ENCODE results near the gene RASA3.

RASA3 gene

GRCh38 chr13:114054264-114054663, 78.2 kb downstream of the RASA3 start:
- no peak for DNase-seq (ENCODE audit: low spot score)

DNA sequence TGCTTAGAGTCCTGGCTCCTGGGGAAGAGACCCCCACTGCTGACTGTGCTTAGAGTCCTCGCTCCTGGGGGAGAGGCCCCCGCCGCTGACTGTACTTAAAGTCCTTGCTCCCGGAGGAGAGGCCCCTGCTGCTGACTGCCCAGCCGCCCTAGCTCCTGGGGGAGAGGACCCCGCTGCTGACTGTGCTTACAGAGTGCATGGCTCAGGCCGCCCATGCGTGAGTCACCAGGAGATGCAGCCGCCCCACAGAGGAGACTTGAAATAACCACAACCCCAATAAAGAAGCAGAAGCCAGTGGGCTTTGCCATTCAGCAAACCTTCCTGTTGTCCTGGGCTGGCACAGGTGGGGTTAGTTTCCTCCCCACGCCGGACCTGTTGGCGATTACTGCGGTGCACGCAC, 79.4 kb downstream of the RASA3 start:
- DNase-seq (ENCODE audit: low spot score) = no peak

DNA sequence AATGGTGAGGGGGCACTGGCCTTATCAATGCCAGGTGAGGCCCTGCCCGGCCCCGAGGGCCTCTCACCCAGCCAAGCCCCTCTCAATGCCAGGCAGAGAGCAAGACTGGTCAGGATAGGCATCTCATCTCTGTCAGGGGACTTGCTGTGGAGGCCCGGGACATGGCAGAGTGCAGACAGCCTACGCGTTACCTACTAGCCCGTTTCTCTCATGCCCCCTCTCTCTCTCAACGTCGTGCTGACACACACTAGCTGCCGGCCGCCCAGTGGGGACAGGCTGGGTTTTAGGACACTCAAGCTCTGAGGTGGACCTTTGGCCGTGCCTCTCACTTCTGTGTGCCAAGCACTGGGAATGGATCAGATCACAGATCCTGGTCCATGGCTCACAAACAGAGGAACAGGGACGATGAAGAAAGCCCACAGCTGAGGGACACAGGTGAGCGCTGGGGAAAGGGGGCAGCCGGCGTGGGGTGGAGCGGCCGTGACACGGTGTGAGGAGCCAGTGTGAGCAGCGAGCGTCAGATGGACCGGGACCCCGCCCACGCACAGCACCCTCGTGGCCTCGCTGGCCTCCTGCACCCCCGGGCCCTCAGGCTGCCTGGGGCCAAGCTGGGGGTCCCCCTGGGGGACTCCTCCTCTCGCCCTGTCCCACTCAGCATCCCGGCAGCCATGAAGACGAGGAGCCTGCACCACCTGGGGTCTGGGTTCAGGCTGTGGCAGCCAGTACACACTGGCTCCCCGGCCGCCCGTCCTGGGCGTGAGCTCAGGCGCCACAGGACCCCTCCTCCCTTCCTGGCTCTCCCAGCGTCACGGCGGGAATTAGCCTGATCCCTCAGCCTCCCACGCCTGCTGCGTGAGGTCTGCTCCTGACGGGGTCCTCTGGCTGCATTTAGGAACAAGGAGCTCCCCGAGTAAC, 81.6 kb downstream of the RASA3 start:
- DNase-seq (ENCODE audit: low spot score) = no peak

- no peak for DNase-seq (ENCODE audit: low spot score)
Observed at GRCh38 chr13:114049626-114050101, 82.8 kb downstream of the RASA3 start.

DNA sequence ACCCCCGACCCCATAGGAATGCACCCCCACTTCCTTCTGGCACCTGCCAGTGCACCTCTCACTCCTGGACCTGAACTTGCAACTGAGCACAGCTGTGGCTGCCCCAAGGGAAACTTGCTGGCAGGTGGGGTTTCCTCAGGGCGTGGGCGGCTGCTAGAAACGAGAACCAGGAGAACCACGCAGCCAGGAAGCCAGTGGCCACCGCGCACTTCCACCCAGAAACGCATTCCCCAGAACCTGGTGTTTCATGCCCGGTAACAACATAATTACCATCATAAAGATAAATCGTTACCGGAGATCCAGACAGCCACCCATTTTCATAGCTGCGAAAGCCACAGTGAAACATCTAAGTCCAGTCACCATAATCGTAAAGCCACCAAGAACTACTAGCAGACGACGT, 83.4 kb downstream of the RASA3 start:
- no peak for DNase-seq (ENCODE audit: low spot score)

DNA sequence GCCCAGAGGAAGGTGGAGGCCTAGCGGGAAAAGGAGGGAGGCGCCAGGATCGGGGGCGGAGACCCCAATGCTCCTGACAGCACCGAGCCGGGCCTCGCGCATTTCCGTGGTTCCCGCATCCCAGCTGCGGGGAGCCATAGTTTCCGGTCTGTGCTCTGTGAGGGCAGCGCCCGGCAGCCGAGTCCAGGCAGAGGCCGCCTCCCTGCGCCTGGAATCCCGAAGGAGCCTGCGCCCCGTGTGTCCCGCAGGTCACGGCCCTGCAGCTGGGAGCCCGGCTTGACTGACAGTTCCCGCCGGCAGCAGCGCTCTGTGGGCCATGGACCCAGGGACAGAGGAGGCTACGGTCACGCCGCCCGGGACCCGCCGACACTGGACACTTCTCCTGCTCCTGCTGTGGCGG, 84.0 kb downstream of the RASA3 start:
- DNase-seq (ENCODE audit: low spot score) = no peak

- no peak for DNase-seq (ENCODE audit: low spot score)
Observed at GRCh38 chr13:114047358-114047881, 85.0 kb downstream of the RASA3 start.

GRCh38 chr13:114046431-114046975, 85.9 kb downstream of the RASA3 start:
- no peak for DNase-seq (ENCODE audit: low spot score)

DNA sequence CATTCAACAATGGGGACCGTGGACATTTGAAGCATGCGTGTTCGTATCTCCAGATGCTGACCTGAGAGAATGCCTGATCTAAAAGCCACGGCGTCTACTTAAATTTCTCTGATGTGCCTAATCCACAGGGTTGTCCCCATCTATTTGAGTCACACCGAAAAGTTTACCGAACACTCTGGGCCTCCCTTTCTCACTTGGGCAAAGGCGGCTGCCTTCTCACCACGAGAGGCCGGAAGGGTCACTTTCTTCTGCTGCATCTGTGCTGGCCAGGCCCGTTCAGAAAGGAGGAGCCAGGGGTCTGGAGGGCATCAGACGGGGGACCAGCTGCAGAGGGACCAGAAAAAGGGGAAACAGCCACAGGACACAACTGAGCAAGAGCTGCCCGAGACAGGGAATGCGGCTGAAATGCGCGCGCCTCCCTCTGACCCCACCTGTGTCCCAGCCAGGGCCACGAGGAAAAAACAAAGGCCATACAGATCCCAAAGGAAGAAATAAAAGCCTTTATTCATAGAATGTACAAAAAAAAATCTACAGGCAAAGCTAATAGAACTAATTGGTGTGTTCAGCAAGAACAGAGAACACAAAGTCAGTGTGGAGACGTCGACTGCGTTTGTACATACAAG, 87.2 kb downstream of the RASA3 start:
- DNase-seq (ENCODE audit: low spot score) = no peak

GRCh38 chr13:114044486-114044885, 87.9 kb downstream of the RASA3 start:
- no peak for DNase-seq (ENCODE audit: low spot score)

GRCh38 chr13:114043421-114044053, 88.9 kb downstream of the RASA3 start:
- no peak for DNase-seq (ENCODE audit: low spot score)

DNA sequence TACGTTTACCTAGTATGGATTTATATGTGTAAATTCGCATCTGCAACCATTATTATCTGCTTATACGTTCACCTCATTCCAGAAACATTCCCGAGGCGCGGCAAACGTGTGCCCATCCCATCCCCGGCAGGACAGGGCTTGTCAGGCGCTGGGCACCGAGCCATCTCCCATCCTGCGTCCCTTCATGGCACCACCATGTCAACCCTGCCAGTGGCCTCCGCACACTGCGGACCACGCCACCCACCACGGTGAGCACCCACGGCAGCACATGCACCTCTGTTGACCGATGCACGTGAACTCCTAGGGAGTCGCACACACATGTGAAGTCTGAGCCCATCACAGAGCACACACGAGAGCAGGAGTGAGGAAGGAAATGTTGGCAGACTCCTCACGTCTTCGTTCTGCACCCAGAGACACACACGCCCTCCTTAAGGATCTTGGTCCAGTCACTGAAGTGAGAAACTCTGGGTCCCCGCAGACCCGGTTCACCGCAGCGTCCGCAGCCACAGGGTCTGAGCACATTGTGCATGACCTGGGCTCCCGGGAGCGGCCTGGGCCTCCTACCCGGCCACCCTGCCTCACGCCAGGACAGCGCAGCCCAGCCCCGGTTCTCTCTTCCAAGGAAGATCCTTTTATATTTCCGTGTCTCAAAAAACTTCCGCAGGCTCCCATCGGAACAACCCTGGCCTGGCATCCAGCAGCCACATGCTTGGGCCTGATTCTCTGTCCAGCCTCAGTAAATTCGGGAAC, 90.2 kb downstream of the RASA3 start:
- no peak for DNase-seq (ENCODE audit: low spot score)

DNA sequence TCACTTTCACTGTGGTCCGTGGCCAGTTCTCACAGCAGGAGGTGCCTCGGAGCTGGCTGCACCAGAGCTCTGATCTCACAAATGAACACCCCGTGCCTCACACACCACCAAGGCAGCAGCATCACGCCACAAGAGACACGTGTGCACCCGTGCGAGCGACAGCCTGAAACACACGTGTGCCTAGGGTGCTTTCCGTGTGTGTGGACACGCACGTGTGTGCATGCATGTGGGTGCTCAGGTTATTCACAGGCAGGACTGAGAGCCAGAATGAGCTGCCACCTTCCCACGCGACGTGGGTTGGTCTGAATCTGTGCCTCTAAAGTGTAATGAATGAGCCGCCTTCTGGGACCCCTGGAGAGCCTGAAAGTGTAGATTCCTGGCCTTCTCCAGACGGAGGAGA, 90.9 kb downstream of the RASA3 start:
- DNase-seq (ENCODE audit: low spot score) = no peak

- no peak for DNase-seq (ENCODE audit: low spot score)
Observed at GRCh38 chr13:114039471-114040141, 92.8 kb downstream of the RASA3 start.

DNA sequence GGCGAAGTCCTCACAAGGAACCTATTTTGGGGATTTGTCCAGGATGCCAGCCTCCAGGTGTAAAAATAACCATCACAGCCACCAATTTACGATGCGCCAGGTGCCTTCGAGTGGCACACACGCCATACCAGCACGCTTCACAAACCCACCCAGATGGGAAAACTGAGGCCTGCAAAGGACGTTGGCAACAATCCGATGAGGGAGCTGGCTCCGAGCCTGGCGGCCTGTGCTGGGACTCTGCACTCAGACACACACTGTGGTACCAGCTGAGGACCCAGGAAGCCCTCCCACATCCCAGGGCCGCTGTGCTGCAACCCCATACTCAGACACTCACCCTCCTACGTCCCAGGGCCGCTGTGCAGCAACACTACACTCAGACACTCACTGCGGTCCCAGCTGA, 93.5 kb downstream of the RASA3 start:
- DNase-seq (ENCODE audit: low spot score) = no peak

GRCh38 chr13:114038211-114038613, 94.2 kb downstream of the RASA3 start:
- DNase-seq (ENCODE audit: low spot score) = no peak

DNA sequence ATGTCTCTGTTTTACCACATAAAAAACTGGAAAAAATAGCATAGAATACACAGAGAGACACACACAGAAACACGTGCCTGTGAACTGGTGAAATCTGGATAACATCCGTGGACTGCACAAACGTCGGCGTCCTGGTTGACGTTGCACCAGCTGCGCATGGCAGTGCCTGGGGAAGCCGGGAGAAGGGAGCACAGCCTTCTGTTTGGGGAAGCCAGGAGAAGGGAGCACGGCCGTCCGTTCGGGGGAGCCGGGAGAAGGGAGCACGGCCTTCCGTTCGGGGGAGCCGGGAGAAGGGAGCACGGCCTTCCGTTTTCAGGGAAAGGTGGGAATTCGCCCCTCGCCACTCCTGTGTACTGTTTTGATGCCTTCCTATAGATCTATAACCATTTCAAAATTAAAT, 94.7 kb downstream of the RASA3 start:
- DNase-seq (ENCODE audit: low spot score) = no peak

DNA sequence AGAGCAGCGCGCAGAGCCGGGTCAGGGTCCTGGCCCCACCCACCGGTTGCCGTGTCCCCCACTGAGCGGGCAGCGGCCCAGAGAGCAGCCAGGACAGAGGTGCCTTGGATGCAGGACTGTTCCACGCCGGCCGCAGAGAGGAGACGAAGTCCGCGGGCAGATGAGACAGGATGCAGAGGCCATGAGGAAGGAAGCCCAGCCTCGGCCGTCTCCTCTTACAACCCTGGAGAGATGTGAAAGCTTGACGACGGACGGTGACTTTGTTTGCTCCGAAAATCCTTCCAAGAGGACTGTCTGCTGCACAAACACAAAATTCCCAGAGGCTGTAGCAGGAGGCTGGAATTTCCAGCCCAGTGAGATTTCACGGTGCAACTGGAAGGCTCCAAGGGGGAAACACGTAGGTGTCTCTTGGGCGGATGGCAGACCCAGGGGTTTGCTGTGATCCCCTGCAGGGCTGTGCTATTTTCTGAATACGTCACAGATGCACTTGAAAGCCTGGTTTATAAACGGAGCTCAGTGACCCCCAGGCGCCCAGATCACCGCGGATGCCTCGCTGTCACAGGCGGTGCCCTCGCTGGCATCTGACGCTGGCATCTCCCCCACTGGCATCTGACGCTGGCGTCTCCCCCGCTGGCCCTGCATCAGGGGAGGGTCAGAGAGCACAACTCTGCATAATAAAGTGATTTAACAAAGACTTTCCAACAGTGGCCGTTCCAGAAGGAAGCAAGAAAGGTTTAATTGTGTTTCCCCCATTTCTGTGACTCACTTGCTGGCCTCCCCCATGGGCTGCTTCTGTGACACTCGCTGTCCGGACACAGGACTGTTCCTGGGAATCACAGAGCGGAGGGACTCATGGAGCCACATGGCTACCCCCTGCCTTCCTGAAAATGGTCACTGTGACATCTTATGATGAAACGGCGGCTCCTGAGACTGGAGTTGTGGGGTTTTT, 96.6 kb downstream of the RASA3 start:
- no peak for DNase-seq (ENCODE audit: low spot score)

DNA sequence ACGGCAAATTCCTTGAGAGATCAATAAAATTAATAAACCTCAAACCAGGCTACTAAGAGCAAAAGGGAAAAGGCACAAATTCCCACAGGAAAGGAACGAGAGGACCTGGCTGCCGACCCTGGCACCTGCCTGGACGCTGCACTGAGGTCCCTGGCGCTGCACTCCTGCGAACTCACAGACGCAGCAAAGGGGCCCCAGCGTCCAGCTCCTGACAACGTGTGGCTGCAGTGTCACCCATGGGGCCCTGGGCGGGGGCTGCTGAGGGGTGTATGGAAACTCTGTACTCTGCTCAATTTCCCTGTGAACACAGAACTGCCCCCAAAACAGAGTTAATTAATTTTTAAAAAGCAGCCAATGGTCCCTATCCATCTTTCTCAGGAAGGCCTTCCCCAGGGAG, 97.2 kb downstream of the RASA3 start:
- DNase-seq (ENCODE audit: low spot score) = no peak

DNA sequence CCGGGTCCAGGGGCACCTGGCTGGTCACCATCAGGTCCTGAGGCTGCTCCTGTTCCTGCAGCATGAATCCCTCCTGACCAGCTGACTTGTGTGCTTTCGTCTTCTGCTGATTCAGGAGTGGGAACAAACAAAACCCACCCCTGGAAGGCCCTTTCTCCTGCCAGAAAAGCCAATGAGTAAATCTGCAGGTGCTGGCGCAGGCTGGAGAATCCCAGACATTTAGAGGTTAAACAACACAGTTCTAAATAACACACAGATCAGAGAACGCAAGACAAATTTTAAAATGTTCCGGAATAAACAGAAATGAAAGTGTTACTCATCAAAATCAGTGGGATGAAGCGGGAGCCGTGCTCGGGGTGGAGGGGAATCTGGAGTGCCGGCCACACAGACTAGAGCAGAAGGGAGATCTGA, 97.9 kb downstream of the RASA3 start:
- DNase-seq (ENCODE audit: low spot score) = no peak
